GM18511 (cell line): ENCODE results near the gene BBS9.
"Not testable (repeated sequence)": the region's sequence is repeated elsewhere in the genome, so short reads cannot be mapped to it uniquely, and the experiment has no call there.

Experiments used
- ATAC-seq: cut with Tn5 transposase; IDR thresholded peaks from one replicate; pipeline ENCODE4 v1.9.1; 2021; ENCODE audit warnings: mild to moderate bottlenecking, moderate library complexity; ENCODE audit not compliant: unreplicated experiment

The BBS9 gene

DNA sequence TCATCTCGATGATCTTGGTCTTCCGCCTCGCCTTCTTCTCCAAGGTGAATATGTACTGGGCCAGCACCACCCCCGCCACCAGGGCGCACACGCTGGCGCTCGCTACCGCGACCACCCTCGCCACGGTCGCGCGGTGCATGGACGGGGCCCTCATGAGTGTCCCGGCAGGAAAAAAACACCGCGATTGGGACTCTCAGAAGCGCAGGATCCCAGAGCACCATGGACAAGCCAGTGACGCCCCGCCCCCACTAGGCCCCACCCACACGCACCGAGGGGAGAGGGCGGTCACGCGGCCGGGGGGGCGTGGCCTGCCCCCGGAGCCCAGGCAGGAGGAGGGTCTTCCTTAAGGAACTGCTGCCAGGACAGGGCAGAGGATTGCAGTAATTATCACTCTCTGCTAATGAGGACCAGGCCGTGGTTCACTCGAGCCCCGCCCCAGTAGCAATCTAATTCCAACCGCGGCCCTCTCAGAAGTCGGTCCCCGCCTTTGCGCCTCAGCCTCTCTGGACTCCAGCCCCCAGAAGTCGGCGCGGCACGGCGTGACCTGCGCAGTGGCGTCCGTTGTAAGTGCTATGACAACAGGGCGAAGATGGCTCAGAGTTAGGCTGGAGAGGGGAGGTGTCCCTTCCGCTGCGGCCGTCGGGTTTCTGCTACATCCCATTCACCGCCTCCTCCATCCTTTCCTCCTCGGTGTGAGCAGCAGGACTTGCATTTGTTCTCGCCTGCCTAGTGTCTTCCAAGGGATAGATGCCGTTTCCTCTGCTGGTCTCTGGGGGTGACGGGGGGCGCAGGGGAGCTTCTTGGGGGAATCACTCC, at the start of gene BBS9:
TSS of gene BBS9 (plus strand) at position 575 of the 816 bp plus-strand sequence. CDS start 16,689 bp downstream, outside the sequence.
- peak; percentile 100 for ATAC-seq

- no peak for ATAC-seq
Measured at GRCh38 chr7:33079763-33080690, 49.3 kb upstream of the BBS9 start.

DNA sequence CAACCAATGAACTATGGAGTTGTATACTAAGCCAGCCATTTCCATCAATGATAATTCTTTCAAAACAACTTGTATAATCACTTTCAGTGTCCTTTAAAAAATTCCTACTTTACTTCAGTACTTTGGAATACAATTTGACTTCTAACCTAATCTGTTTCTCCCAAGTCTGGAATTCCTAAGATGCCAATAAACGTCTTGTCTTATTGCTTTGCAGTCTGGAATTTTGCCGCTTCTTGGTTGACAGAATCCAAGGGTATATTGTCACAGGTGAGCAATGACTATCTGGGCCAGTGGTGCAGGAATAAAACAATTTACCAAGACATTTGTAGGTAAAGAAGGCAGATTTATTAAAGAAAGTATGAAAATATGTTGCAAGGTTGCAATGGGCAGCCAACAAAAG, 42.0 kb upstream of the BBS9 start:
- ATAC-seq: no peak

GRCh38 chr7:33087858-33088257, 41.5 kb upstream of the BBS9 start:
- no peak for ATAC-seq

DNA sequence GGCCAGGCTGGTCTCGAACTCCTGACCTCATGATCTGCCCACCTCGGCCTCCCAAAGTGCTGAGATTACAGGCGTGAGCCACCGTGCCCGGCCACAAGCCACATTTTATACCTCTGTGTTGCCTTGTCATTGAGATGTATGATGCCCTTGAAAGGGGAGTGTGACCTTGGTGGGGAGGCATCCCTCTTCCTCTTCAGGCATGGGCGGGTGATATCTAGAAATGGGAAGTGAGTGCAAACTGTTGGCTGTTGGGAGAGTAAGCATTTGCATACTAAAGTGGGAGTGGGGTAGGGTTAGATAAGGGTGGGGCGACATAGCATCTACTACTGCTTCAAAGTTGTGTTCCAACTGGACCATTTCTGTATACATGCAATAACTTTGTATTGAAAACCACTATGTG, 40.2 kb upstream of the BBS9 start:
- ATAC-seq: no peak

GRCh38 chr7:33091111-33091531, 38.2 kb upstream of the BBS9 start:
- ATAC-seq: no peak

- ATAC-seq: no peak
Measured at GRCh38 chr7:33091641-33092191, 37.6 kb upstream of the BBS9 start.

- ATAC-seq: no peak
Measured at GRCh38 chr7:33093266-33093665, 36.1 kb upstream of the BBS9 start.

- not testable (repeated sequence) for ATAC-seq
Measured at GRCh38 chr7:33094745-33095275, 34.6 kb upstream of the BBS9 start.

GRCh38 chr7:33099154-33099940, 30.0 kb upstream of the BBS9 start:
- ATAC-seq: no peak

- ATAC-seq: no peak
Measured at GRCh38 chr7:33100770-33101169, 28.6 kb upstream of the BBS9 start.

DNA sequence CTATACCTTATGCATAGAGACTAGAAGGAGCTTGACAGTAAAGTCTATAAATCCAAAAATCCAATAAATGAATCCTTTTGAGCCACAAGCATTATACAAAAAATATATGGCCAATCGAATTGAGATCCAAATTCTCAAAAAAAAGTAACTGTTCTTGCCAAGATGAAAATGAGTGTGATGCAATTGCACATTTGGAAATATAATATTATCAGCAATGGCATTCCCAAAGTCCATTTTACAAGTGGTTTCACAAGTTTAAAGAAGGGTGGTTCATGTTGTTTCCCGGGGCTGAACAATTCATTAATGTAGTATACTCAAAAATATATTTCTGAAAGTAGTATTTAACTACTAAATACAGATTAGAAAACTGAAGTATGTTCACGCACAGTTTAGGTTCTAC, 27.5 kb upstream of the BBS9 start:
- no peak for ATAC-seq

DNA sequence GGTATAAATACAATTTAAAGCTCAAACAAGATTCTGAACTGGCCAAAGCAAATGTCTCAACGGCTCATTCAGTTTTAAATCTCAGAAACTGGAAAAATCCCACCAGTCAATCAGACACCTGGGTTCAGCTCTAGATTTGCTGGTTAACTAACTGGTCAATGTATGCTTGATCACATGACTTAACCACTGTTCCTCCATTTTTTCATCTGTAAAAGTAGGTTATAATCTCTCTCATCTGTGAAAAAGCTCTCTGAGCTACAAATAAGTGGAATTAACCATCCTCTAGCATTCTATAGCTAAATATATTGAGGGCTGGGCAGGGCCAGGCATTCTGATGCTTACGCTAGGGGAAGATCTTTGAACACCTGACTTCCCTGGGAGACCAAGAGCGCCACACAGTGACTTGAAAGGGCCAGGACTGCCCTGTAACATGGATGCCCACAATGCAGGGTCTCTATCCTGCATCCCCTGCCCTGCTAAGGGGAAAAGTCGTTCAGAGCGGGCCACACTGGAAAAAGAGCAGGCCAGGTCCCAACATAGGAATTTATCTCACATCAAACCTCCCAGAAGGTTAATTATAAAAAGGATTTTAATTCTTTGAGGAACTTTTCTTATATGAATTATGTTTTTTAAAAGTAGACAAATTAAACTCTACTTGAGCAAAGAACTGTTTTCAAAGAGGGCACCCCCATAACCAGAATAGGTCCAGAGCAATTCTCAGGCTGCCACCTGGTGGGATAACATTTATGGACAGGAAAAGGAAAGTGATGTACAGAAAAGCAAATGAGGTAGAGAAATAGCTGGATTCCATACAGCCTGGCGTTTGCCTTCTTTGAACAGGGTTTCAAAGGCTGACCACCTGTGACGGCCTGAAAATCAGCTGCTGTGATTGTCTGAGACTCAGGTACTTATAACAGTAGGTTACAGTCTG, 22.0 kb upstream of the BBS9 start:
- ATAC-seq: peak; percentile 38

- ATAC-seq: peak; percentile 34
Measured at GRCh38 chr7:33108554-33109004, 20.8 kb upstream of the BBS9 start.

GRCh38 chr7:33109005-33109757, 20.2 kb upstream of the BBS9 start, which contains the start of gene RP9:
Gene RP9 (minus strand): TSS chr7:33109404. CDS start chr7:33109372, 32 bp downstream.
- ATAC-seq: peak; percentile 83

DNA sequence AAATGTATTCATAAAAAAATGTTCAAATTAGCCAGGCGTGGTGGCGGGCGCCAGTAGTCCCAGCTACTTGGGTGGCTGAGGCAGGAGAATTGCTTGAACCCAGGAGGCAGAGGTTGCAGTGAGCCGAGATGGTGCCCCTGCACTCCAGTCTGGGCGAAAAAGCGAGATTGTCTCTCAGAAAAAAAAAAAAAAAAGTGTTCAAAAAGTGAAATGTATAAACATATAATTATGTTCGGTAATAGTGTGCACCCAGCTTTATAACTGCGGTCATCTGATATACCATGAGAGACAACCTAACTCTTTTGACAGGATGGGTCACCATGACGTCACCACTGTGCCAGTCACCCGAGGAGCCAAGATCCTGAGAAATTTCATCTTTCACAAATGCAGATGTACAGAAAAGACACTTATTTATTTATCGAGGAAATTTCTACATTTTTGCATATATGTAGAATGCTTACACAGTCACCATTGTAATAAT, 19.6 kb upstream of the BBS9 start:
- no peak for ATAC-seq

DNA sequence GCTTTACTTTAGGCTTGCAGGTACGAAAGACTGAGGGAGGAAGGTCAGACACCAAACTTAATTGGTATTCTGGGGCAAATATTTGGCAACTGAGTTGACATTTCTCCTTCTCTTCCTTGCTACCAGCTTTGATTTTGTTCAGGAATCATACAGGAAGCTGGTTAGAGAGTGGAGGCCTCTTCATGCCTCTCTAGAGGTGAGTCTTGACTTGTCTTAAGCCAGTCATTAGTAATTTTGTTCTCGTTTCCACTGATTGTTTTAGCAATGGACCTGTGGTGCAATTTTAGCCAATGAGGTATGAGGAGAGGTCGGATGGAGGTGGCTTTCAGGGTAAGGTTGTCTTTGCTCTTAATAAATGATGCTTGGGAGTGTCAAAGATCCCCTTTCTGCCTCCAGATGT, 17.8 kb upstream of the BBS9 start:
- ATAC-seq: no peak

GRCh38 chr7:33114976-33115375, 14.4 kb upstream of the BBS9 start:
- no peak for ATAC-seq
